Measurements from ENCODE around the gene CACNG3. TPM values are rescaled to one million over a fixed set of nuclear protein-coding genes. Genes with fewer than 3 reads are reported as not detected.

CACNG3 gene
- total and polyA plus RNA-seq, 12 donors = 0.55 to 1.6 (median 1.2) TPM; not detected in 6

GRCh38 chr16:24308200-24308599 is 52.1 kb downstream of the CACNG3 start:
- WGBS, 4 donors = 77 to 86% (median 82%) methylated on average over 5 of the region's 5 CpGs
- H3K27me3 ChIP-seq = no peaks in the 10 kb centered on the region
- intact Hi-C loops (cut with DNase I) = no loop called here
- no peaks in the 10 kb centered on the region for H3K36me3 ChIP-seq (replicated peaks in 1 of 2)
- H3K9me3 ChIP-seq (replicated peaks in 1 of 3) = no peaks in the 10 kb centered on the region
- H3K27ac ChIP-seq = no peak overlapping the region
- TF ChIP-seq CTCF (IDR thresholded peaks at IDR 0.05) = no peak
- no peak for TF ChIP-seq POLR2A (IDR thresholded peaks at IDR 0.05)
- no peaks in the 10 kb centered on the region for H3K4me1 ChIP-seq (replicated peaks in 1 of 2)
- no peak overlapping the region for H3K4me3 ChIP-seq
- no peak for DNase-seq

- H3K27me3 ChIP-seq = no peaks in the 10 kb centered on the region
- intact Hi-C loops (cut with DNase I) = no loop called here
- TF ChIP-seq CTCF (IDR thresholded peaks at IDR 0.05) = no peak
- TF ChIP-seq POLR2A (IDR thresholded peaks at IDR 0.05) = no peak
- no peaks in the 10 kb centered on the region for H3K36me3 ChIP-seq (replicated peaks in 1 of 2)
- H3K4me1 ChIP-seq (replicated peaks in 1 of 2) = no peaks in the 10 kb centered on the region
- H3K27ac ChIP-seq = no peak overlapping the region
- peak; percentile 37 to 74 (median 68) for DNase-seq
- no peak overlapping the region for H3K4me3 ChIP-seq
- H3K9me3 ChIP-seq (replicated peaks in 1 of 3) = no peaks in the 10 kb centered on the region
- WGBS, 4 donors = 63 to 73% (median 72%) methylated on average over 12 to 13 of the region's 13 CpGs
Measured at GRCh38 chr16:24309258-24310142, 53.4 kb downstream of the CACNG3 start.

GRCh38 chr16:24315343-24315742 is 59.2 kb downstream of the CACNG3 start:
- no peak for TF ChIP-seq POLR2A (IDR thresholded peaks at IDR 0.05)
- no peak for TF ChIP-seq CTCF (IDR thresholded peaks at IDR 0.05)
- Histone ChIP-seq H3K9me3 (replicated peaks in 1 of 3) (no peaks in the 10 kb centered on the region), H3K27me3 (no peaks in the 10 kb centered on the region), H3K4me3 (no peak overlapping the region), H3K36me3 (replicated peaks in 1 of 2) (no peaks in the 10 kb centered on the region), H3K27ac (no peak overlapping the region), H3K4me1 (replicated peaks in 1 of 2) (no peaks in the 10 kb centered on the region)
- intact Hi-C loops (cut with DNase I) = no loop called here
- no peak for DNase-seq

GRCh38 chr16:24318680-24319079 is 62.5 kb downstream of the CACNG3 start:
- intact Hi-C loops (cut with DNase I) = no loop called here
- TF ChIP-seq CTCF (IDR thresholded peaks at IDR 0.05) (no peak), POLR2A (IDR thresholded peaks at IDR 0.05) (no peak)
- H3K27ac ChIP-seq = no peak overlapping the region
- H3K4me1 ChIP-seq (replicated peaks in 1 of 2) = no peaks in the 10 kb centered on the region
- 18 to 57% (median 47%) methylated on average over 1 of the region's 1 CpG for WGBS, 4 donors
- H3K36me3 ChIP-seq (replicated peaks in 1 of 2) = no peaks in the 10 kb centered on the region
- no peak overlapping the region for H3K4me3 ChIP-seq
- no peak for DNase-seq
- H3K27me3 ChIP-seq = no peaks in the 10 kb centered on the region
- H3K9me3 ChIP-seq (replicated peaks in 1 of 3) = no peaks in the 10 kb centered on the region

Data from adrenal gland (tissue), 12 donors.